Activated CD4-positive, alpha-beta memory T cell treated with anti-CD3 and anti-CD28 coated beads, Interleukin-2, amount 10 ng/mL, durations not matched to agents 7 days and 5 days (primary cell): ENCODE results near the gene MCUB. TPM values are rescaled to one million over a fixed set of nuclear protein-coding genes. Genes with fewer than 3 reads are reported as not detected.
A peak's percentile ranks its signal among the peaks of the same experiment; 100 is the strongest.

ENCODE experiments used
- CTCF ChIA-PET: fragments of 350-600 bp; sonication (Branson Sonifier 250); formaldehyde crosslinking; loops from one replicate; lab custom pipeline; 2021; ENCODE audit warnings: antibody characterized with exemption, inconsistent platforms; lab: Charles Lee
- POLR2A ChIA-PET: fragments of 350-600 bp; sonication (Branson Sonifier 250); formaldehyde crosslinking; loops from one replicate; lab custom pipeline; 2021; ENCODE audit warnings: antibody characterized with exemption; lab: Charles Lee
- DNase-seq: peaks from one replicate; pipeline ENCODE4 v3.0.0-alpha.2; 2020
- H3K27ac Mint-ChIP-seq: one replicate; pipeline ENCODE4 v1.8.0; 2021; ENCODE audit warnings: mild to moderate bottlenecking, mixed read lengths
- H3K27me3 Mint-ChIP-seq: one replicate; pipeline ENCODE4 v1.8.0; 2021; ENCODE audit warnings: mixed read lengths
- H3K36me3 Mint-ChIP-seq: one replicate; pipeline ENCODE4 v1.8.0; 2021; ENCODE audit warnings: low read depth, mixed read lengths
- H3K4me1 Mint-ChIP-seq: one replicate; pipeline ENCODE4 v1.8.0; 2021; ENCODE audit warnings: mixed read lengths
- H3K4me3 Mint-ChIP-seq: one replicate; pipeline ENCODE4 v1.8.0; 2021; ENCODE audit warnings: mild to moderate bottlenecking, mixed read lengths
- H3K9me3 Mint-ChIP-seq: one replicate; pipeline ENCODE4 v1.8.0; 2021; ENCODE audit warnings: mixed read lengths
- total RNA-seq, 2 experiments: library from RNA; stranded (reverse); gene quantifications; one replicate each; pipeline ENCODE4 v1.2.3, GENCODE V29; 2021

Gene MCUB
- total RNA-seq, 2 experiments from 2014 or later: 90.6 to 96.9 TPM

DNA sequence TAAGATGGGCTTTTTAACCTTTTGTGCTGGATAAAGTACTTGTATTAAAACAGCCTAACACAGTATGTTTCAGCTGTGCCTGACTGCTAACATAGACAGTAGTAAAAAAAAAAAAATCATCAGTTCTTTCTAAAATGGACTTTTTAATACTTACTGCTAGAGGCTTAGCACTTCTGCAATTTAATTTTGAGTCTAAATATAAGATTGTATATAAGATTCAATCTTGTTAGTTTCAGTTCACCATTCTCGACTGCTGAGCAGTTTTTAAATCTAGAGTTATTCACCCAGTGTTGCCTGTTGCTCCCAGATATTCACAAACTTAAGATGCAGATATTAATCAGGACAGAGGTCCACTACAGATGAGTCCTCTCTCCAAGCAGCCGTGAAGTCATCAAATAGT lies 163.1 kb downstream of the MCUB start:
- Mint-ChIP-seq H3K27me3 (no peaks in the 10 kb centered on the region), H3K4me1 (peaks cover 4% of the 10 kb centered on the region)

DNA sequence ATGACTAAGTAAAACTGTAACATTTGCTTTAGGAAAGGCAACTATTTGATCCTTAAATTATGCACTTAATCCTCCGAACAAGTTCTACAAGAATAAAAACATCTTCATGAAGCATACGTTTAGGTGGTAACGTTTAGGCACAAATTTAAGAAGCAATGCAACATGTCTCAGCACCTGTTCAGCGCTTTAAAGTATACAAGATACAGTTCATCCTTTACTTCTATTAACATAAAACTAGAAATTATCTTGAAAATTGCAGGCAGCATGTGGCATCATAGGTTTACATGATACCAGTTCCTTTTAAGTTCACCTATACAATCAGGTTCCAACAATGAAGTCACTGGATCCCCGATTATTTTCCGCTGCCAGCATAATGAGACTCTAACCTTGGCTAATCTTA lies 168.3 kb downstream of the MCUB start:
- CTCF ChIA-PET: interaction anchor here (0.6 kb wide), 1 partner anchor 185 kb away, joined by 6 read pairs; no protein-coding TSS in a partner anchor

More for the DNA sequence above, 163.1 kb downstream of the MCUB start:
- H3K27ac Mint-ChIP-seq: no peak overlapping the region
- H3K36me3 Mint-ChIP-seq: peaks cover 11% of the 10 kb centered on the region
- H3K9me3 Mint-ChIP-seq: no peaks in the 10 kb centered on the region
- ChIA-PET CTCF (no interaction called here), POLR2A (no interaction called here)
- no peak for DNase-seq
- H3K4me3 Mint-ChIP-seq: no peak overlapping the region

DNA sequence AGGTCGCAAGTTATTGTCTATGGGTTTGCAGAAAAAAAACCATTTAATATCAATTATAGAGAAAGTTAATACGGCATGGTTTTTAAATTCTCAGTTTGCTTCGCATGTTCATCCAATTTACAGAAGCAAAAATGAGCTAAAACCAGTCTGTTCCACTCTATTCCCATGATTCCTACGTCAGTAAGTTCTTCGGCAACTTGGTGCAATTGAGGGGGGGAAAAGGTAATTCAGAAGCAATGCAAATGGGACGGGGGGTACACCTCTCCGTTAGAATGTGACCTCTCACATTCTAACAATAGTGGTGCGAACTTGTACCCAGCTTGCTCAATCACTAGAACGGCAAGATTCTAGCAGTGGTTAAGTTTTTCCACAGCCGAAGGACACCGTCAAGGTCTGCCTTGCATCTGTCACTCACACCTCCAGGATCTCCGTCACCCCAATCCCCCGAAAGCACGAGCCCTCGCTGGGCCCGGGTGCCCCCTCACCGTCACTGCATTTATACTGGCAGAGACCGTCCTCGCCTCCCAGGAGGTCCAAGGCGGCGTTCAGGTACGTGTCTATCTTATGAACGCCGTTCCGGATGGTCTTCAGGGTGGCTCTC lies 169.2 kb downstream of the MCUB start:
- H3K9me3 Mint-ChIP-seq: no peaks in the 10 kb centered on the region
- peak overlapping the region; percentile 42 for H3K27ac Mint-ChIP-seq
- H3K36me3 Mint-ChIP-seq: peaks cover 8% of the 10 kb centered on the region
- peak overlapping the region; percentile 82 for H3K4me3 Mint-ChIP-seq
- CTCF ChIA-PET: interaction anchor here (0.6 kb wide), 1 partner anchor 186 kb away, joined by 6 read pairs; no protein-coding TSS in a partner anchor
- peaks cover 19% of the 10 kb centered on the region for H3K4me1 Mint-ChIP-seq
- peaks cover 3% of the 10 kb centered on the region for H3K27me3 Mint-ChIP-seq
- DNase-seq: peak; percentile 25
- POLR2A ChIA-PET: interaction anchor here (1.1 to 1.9 kb wide), 3 partner anchors 25 to 169 kb away, joined by 3 to 7 read pairs (median 5); partner anchors contain the start of gene MCUB

More for the DNA sequence above, 168.3 kb downstream of the MCUB start:
- DNase-seq: no peak
- Mint-ChIP-seq H3K36me3 (peaks cover 8% of the 10 kb centered on the region), H3K4me3 (no peak overlapping the region), H3K9me3 (no peaks in the 10 kb centered on the region), H3K4me1 (peaks cover 19% of the 10 kb centered on the region), H3K27me3 (peaks cover 2% of the 10 kb centered on the region), H3K27ac (no peak overlapping the region)
- POLR2A ChIA-PET: interaction anchor here (1.1 kb wide), 1 partner anchor 25 kb away, joined by 3 read pairs; the partner anchor contains the start of gene CASP6

DNA sequence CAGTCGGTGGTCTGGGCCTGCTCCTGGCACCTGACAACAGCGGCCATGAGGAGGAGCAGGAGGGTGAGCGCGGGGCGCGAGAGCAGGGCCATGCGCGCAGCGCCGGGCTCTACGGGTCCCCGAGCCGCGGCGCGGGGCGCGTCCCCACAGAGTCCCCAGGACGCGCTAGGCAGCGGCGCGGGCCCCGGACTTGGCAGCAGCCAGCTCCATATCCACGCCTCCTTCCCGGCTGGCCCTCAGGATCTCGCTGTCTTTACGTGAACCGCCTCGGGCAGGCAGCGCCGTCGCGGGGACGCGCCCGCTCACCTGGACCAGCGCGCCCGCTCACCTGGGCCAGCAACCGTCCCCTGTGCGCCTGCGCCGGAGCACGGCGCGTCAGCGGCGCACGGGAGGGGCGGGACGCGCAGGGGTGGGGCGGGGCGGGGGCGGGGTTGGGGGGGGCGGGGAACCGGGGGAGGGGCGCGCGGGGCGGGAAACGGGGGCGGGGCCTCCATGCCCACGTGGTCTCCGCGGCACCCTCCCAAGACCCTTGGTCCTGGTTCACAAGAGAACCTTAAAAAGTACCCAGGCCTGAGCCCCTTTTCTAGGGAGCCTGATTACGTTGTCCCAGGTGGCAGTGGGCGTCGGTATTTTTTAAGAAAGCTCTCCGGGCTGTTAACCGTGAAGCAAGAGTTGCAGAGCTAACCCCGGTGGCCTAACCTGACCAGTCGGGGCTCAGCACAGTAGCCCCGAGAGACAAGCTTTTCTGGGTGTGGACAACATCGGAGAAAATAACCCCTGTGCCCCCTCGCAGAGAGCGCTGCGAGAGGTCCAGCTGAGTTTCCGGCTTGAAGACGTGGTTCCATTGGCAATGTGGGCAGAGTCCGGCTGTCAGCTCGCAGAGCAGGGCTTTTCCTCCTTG lies 169.9 kb downstream of the MCUB start, which contains the start of gene PLA2G12A:
Gene PLA2G12A (minus strand): TSS at position 353 of the 901 bp plus-strand sequence. CDS start 261 bp downstream, at position 92.
- peaks cover 19% of the 10 kb centered on the region for H3K4me1 Mint-ChIP-seq
- H3K36me3 Mint-ChIP-seq: peaks cover 4% of the 10 kb centered on the region
- H3K9me3 Mint-ChIP-seq: no peaks in the 10 kb centered on the region
- peaks cover 3% of the 10 kb centered on the region for H3K27me3 Mint-ChIP-seq
- POLR2A ChIA-PET: interaction anchor here (0.6 to 2.2 kb wide), 10 partner anchors 13 to 297 kb away, joined by 3 to 9 read pairs (median 4); partner anchors contain the start of genes MCUB and SEC24B
- peak; percentile 72 for DNase-seq
- CTCF ChIA-PET: interaction anchor here (0.7 to 2.2 kb wide), 4 partner anchors 27 to 296 kb away, joined by 3 to 9 read pairs (median 4); partner anchors contain the start of genes CASP6 and SEC24B
- H3K27ac Mint-ChIP-seq: peak within 1 kb of the TSS; percentile 63
- peak within 1 kb of the TSS; percentile 82 for H3K4me3 Mint-ChIP-seq

DNA sequence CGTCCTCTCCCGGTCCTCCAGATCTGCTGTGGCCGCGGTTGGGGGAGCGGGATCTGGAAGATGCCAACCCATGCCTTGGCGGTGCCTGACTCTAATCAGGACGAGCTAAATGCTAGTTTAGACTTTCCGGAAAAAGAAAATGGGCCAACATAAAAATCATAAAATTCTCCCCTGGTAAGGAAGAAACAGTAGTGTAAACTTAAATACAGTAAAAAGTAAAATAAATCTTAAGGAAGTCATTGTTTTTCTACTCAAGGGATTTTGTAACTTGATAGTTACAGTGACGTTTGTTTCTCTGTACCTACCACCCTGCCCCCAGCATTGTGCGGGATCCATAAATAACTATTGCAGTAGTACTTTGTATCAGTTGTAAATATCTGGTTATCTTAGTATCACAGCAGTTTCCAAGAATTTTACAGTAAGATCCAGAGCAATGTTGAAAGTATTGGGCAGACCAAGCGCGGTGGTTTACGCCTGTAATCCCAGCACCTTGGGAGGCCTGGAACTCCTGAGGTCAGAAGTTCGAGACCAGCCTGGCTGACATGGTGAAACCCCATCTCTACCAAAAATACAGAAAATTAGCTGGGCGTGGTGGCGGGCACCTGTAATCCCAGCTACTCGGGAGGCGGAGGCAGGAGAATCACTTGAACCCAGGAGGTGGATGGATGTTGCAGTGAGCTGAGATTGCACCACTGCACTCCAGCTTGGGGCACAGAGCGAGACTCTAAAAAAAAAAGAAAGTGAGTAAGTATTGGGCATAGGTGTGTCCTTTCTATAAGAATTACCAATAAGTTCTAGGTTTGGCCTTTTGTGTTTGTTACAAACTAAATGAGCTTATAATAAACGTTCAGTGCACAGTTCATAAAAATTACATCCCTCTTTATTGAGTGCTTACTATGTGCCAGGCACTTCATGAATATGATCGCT lies 170.8 kb downstream of the MCUB start:
- Mint-ChIP-seq H3K4me1 (peaks cover 19% of the 10 kb centered on the region), H3K27me3 (peaks cover 3% of the 10 kb centered on the region), H3K27ac (peak overlapping the region; percentile 63), H3K36me3 (peaks cover 4% of the 10 kb centered on the region), H3K4me3 (peak overlapping the region; percentile 78), H3K9me3 (no peaks in the 10 kb centered on the region)
- DNase-seq: no peak
- CTCF ChIA-PET: interaction anchor here (0.7 to 2.2 kb wide), 4 partner anchors 27 to 297 kb away, joined by 3 to 9 read pairs (median 4); partner anchors contain the start of genes CASP6 and SEC24B
- POLR2A ChIA-PET: interaction anchor here (0.6 to 2.2 kb wide), 10 partner anchors 14 to 298 kb away, joined by 3 to 9 read pairs (median 4); partner anchors contain the start of genes MCUB and SEC24B

DNA sequence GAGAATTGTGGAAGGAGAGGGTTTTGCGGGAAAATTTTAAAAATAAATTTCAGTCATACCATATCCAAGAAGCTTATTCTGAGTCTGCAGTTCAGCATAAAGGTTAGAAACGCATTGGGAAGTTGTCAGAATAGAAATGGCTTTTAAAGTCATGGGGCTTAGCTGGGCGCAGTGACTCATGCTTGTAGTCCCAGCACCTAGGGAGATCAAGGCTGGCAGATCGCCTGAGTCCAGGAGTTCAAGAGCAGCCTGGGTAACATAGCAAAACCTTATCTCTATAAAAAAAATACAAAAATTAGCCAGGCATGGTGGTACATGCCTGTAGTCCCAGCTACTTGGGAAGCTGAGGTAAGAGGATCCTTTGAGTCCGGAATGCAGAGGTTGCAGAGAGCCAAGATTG lies 173.7 kb downstream of the MCUB start:
- H3K4me1 Mint-ChIP-seq: peaks cover 12% of the 10 kb centered on the region
- DNase-seq: no peak
- H3K27me3 Mint-ChIP-seq: peaks cover 3% of the 10 kb centered on the region
- no peak overlapping the region for H3K4me3 Mint-ChIP-seq
- H3K27ac Mint-ChIP-seq: no peak overlapping the region
- H3K9me3 Mint-ChIP-seq: no peaks in the 10 kb centered on the region
- no peaks in the 10 kb centered on the region for H3K36me3 Mint-ChIP-seq
- ChIA-PET POLR2A (no interaction called here), CTCF (interaction anchor here (1.2 kb wide), 1 partner anchor 32 kb away, joined by 3 read pairs; no protein-coding TSS in a partner anchor)

DNA sequence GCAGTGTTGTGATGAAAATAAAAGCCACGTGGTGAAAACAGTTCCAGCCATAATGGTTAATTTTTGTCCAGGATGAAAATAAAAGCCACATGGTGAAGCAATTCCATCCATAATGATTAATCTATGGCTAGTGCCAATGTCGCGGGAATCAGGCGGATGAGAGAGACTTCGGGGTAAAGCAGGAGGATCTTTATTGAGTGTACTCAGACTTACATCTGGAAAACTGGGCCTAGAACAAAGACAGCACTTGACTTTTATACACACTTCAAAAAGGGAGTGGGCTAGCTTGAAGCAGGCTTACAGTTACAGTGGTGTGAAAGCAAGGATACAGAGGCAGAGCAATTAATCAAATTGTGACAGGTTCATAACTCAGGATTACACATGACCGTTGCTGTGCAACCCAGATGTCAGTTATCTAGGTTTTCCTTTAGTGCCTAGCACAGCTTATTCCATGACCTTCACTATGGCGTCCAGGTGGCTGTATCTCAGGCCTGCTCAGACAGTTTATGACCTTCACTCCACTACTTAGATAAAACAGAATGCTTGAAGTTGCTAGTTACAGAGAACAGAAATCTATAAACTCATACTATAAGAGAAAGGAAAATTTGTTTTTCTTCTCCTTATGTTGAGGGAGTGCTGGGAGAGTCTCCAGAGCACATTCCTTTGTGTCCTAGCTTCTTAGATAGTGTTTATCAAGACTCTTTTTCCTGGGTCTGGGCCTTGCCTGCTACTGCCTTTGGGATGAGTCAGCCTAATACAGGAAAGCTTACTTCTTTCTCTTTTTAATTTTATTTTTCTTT lies 175.7 kb downstream of the MCUB start:
- CTCF ChIA-PET: no interaction called here
- POLR2A ChIA-PET: no interaction called here
- Mint-ChIP-seq H3K27ac (no peak overlapping the region), H3K4me1 (no peaks in the 10 kb centered on the region), H3K4me3 (no peak overlapping the region), H3K36me3 (no peaks in the 10 kb centered on the region), H3K9me3 (no peaks in the 10 kb centered on the region), H3K27me3 (peaks cover 8% of the 10 kb centered on the region)
- DNase-seq: no peak

Other genes starting within 250 kb of the MCUB start
- gene SEC24B, start 126.4 kb upstream of the MCUB start, total RNA-seq: 10 to 100 TPM; 25.7 to 27.0 TPM
- 10 to 100 TPM; 30.5 to 32.4 TPM for gene CASP6, start 143.2 kb downstream of the MCUB start, total RNA-seq
- 10 to 100 TPM; 13.2 to 15.3 TPM for gene PLA2G12A, start 169.8 kb downstream of the MCUB start, total RNA-seq
- under 1 TPM in 1 of 2 experiments, not detected in 1; 0.35 TPM for gene CFI, start 241.8 kb downstream of the MCUB start, total RNA-seq